ENCODE results near the gene BCAS3. TPM values are rescaled to one million over a fixed set of nuclear protein-coding genes. Genes with fewer than 3 reads are reported as not detected.

Gene BCAS3
- total RNA-seq, 4 donors from 2014 or later = 18.7 to 37.8 (median 24.9) TPM

GRCh38 chr17:61310590-61310989 is 632.9 kb downstream of the BCAS3 start:
- TF ChIP-seq CTCF (IDR thresholded peaks at IDR 0.05) = no peak
- ATAC-seq (ENCODE audit: low FRiP score) (no peak), DNase-seq (ENCODE audit: low spot score) (no peak)

- DNase-seq (ENCODE audit: low spot score) = no peak
- TF ChIP-seq CTCF (IDR thresholded peaks at IDR 0.05) = no peak
- no peak for ATAC-seq (ENCODE audit: low FRiP score)
Measured at GRCh38 chr17:61312406-61313295, 635.0 kb downstream of the BCAS3 start.

GRCh38 chr17:61313461-61314326 is 636.0 kb downstream of the BCAS3 start:
- TF ChIP-seq CTCF (IDR thresholded peaks at IDR 0.05) = no peak
- ATAC-seq (ENCODE audit: low FRiP score) = no peak
- no peak for DNase-seq (ENCODE audit: low spot score)

GRCh38 chr17:61314368-61315078 is 636.9 kb downstream of the BCAS3 start:
- TF ChIP-seq CTCF (IDR thresholded peaks at IDR 0.05) = no peak
- DNase-seq (ENCODE audit: low spot score) (no peak), ATAC-seq (ENCODE audit: low FRiP score) (no peak)

GRCh38 chr17:61316633-61317032 is 639.0 kb downstream of the BCAS3 start:
- ATAC-seq (ENCODE audit: low FRiP score) (no peak), DNase-seq (ENCODE audit: low spot score) (no peak)
- no peak for TF ChIP-seq CTCF (IDR thresholded peaks at IDR 0.05)

GRCh38 chr17:61317779-61318178 is 640.1 kb downstream of the BCAS3 start:
- no peak for TF ChIP-seq CTCF (IDR thresholded peaks at IDR 0.05)
- ATAC-seq (ENCODE audit: low FRiP score) (no peak), DNase-seq (ENCODE audit: low spot score) (no peak)
